ENCODE results near the gene SYNDIG1. TPM values are rescaled to one million over a fixed set of nuclear protein-coding genes. Genes with fewer than 3 reads are reported as not detected.

SYNDIG1 gene
- total RNA-seq, 1 experiment from 2014 or later: 0.11 TPM

GRCh38 chr20:24691901-24692351, 222.5 kb downstream of the SYNDIG1 start:
- no peak for DNase-seq (ENCODE audit: low read depth)

GRCh38 chr20:24692446-24693200, 223.2 kb downstream of the SYNDIG1 start:
- DNase-seq (ENCODE audit: low read depth): no peak

DNA sequence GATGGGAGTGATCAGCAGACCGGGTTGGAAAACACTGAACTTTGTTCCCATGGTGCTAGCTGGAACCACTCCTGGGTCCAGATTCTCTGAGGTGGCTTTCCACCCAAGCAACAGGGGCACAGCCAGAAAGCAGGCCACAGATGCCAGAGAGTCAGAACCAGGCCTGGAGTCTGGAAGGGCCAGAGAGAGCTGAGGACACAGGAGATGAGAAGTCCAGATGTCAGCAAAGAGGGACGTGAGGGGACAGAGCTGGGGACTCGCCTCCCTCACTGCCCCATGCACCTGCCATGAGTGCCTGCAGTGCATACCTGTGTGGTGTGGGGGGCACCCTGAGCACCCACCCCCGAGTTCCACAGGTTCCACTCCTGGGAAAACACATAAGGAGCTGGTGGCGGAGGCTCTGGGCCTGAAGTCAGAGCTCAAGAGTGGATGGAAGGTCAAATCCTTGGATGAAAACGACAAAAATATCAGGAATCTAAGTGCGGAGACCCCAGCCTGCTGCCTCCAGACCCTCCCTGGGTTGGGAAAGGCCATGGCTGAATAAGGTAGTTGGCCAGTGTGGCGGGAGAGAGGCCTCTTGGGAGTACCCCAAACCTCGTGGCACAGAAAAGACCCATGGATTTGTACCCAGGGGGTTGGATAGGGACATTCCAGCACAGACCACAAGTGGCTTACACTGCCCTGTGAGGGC, 224.2 kb downstream of the SYNDIG1 start:
- DNase-seq (ENCODE audit: low read depth): no peak

- DNase-seq (ENCODE audit: low read depth): no peak
Measured at GRCh38 chr20:24694157-24694726, 224.8 kb downstream of the SYNDIG1 start.

DNA sequence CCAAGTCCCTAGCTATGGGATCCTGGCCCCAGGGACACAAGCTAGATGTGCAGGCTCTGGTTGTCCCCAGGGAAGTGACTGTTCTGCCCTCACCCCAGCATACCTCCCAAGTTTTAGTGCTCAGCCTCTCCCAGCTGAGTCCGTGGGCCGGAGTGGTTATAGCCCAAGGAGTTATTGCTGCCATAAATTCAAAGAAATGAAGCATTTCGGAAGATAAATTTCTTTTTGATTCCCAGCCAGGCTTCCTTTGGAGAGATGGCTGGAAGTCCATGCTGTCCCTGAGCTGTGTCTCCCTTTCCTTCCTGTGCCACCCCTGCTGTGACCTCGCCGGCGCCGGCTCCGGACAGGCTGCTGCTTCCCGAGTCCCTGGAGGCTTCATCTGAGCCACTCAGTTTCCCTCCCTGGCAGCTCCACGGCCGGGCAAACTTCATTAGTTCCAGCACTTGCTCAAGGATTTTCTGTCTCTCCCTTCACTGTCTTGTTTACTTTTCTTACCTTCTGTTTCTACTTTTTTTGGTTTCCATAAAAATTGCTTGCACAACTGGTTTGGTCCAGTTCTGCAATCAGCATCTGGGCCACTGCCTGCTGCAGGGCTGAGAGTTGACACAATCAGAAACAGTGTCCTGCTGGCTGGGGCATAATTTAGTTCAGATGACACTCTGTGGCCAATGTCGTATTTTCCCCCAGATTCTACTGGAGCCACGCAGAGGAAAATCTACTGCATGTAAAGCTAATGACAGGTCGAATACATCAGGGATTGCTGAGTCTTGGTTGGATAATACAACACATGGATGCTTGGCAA, 225.5 kb downstream of the SYNDIG1 start:
- DNase-seq (ENCODE audit: low read depth): no peak

- DNase-seq (ENCODE audit: low read depth): no peak
Measured at GRCh38 chr20:24695529-24696225, 226.2 kb downstream of the SYNDIG1 start.

DNA sequence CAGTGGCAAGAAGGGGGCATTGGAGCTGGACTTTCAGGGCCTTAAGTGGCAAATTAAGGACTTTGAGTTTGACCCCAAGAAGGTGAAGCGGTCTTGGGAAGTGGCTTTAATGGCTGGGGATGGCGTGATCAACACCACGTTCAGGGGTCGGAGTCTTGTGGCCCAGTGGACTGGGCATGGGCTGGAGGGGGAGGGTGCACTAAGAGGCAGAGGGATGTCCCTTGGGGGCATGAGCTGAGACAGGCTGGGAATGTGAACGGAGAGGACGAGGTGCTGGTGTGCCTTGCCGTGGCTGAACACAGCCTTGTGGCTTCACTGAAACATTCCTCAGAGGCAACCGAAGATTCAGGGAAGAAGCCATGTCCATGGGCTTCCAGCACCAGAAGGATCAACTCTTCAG, 227.0 kb downstream of the SYNDIG1 start:
- no peak for DNase-seq (ENCODE audit: low read depth)

GRCh38 chr20:24697411-24697810, 228.0 kb downstream of the SYNDIG1 start:
- DNase-seq (ENCODE audit: low read depth): no peak

DNA sequence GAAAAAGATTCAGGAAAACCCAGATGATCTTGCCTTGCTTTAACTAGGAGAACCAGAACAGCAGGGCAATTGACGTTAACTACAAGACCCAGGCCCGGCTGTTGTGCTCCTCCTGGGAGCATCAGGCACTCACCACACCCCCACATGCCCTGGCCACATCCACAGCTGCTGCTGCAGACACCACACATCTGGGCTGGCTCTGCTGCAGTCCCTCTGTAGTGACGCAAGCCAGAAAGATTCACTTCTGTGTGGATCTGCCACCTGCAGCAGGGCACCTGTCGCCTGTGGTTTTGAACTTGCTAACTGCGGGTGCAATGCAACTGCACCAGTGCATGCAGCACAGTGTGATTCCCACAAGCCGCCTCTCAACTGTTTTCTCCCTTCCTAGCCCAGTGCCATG, 228.8 kb downstream of the SYNDIG1 start:
- no peak for DNase-seq (ENCODE audit: low read depth)

DNA sequence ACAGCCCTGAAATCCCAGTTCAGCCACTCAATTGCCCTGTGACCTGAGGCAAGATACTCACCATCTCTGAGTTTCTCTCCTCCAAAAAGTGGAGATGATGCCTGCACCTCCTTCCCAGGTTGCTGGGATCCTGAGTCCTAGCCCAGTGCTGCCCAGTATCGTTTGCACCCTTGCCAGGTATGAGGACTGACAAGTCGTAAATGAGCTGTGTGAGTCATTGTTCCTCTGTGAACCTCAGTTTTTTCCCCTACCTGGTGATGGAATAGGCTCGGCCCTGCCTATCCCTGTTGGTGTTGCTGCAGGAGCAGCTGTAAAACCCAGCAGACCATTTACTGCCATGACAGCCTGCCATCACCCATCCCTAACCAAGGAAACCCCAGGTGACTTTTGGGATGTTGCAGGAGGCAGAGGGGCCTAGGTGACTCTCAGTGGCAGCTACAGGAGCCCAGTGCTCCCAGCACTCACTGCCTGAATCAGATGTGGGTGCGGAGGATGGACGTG, 229.3 kb downstream of the SYNDIG1 start:
- no peak for DNase-seq (ENCODE audit: low read depth)

- DNase-seq (ENCODE audit: low read depth): no peak
Measured at GRCh38 chr20:24699321-24700165, 230.1 kb downstream of the SYNDIG1 start.

GRCh38 chr20:24700166-24700860, 230.9 kb downstream of the SYNDIG1 start:
- DNase-seq (ENCODE audit: low read depth): no peak

DNA sequence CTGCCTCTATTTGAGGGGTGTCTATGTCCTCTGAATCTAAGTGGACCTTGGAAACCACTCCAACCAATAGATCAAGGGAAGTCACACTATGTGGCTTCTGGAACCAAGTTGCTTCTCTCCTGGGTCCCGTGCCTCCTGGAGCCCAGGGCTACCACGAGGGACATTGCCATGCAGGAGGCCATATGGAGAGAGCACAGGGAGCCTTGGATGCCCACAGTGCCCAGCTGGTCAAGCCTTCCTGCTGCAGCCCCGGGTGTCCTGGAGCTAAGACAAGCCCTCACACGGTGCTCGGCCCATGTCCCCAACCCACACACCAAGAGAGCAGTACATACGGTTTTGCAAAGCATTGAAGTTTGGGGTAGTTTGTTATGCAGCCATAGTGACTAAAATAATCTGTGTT, 231.6 kb downstream of the SYNDIG1 start:
- DNase-seq (ENCODE audit: low read depth): no peak

DNA sequence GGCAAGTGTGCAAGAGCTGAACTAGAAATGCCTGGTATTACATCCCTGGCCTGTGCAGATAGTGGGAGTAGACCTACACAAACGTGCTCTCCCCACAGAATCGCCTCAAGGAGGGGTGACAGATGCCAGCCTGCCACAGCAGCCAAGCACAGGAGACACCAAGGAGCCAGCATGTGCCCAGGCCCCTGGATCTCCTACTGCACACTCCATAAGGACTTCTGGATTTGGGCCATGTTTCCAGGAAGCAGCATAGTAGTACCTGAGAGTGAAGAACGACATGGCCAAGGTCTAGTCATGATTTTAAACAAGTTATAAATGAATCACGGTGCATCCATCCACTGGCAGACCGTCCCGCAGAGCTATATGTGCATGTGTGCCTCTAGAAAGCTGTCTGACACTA, 232.2 kb downstream of the SYNDIG1 start:
- DNase-seq (ENCODE audit: low read depth): no peak

GRCh38 chr20:24702501-24703283, 233.3 kb downstream of the SYNDIG1 start:
- DNase-seq (ENCODE audit: low read depth): no peak

- no peak for DNase-seq (ENCODE audit: low read depth)
Measured at GRCh38 chr20:24703284-24703610, 233.8 kb downstream of the SYNDIG1 start.

GRCh38 chr20:24704899-24705298, 235.5 kb downstream of the SYNDIG1 start:
- DNase-seq (ENCODE audit: low read depth): no peak

GRCh38 chr20:24705486-24705885, 236.1 kb downstream of the SYNDIG1 start:
- peak; percentile 58 for DNase-seq (ENCODE audit: low read depth)

Measured in LHCN-M2 (cell line).